NAMALWA (cell line): ENCODE results near the gene TSPAN18.

ENCODE experiments used
- DNase-seq: peaks from one replicate; pipeline ENCODE4 v3.0.0-alpha.2; 2015; ENCODE audit warnings: low spot score

TSPAN18 gene

GRCh38 chr11:44848203-44848962 lies 121.6 kb downstream of the TSPAN18 start:
- DNase-seq = no peak

DNA sequence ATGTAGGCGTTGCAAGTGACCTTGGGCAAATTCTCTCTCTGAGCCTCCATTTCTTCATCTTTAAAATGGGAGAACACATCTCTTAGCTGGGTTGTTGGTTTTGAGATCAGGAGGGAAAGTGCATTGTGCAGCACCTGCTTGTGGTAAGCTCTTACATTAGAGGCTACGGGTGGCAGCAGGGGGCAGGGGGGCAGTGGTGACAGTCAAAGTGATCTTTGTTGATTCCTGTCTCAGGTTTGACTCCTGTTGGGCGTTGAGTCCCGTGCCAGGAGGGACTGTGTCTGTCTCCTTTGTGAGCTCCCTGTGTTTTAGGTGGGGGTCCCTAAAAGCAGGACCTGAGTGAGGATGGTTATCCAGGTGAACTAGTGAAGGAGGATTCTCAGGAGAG lies 122.2 kb downstream of the TSPAN18 start:
- DNase-seq = no peak

- DNase-seq = no peak
Measured at GRCh38 chr11:44849424-44849823, 122.7 kb downstream of the TSPAN18 start.

DNA sequence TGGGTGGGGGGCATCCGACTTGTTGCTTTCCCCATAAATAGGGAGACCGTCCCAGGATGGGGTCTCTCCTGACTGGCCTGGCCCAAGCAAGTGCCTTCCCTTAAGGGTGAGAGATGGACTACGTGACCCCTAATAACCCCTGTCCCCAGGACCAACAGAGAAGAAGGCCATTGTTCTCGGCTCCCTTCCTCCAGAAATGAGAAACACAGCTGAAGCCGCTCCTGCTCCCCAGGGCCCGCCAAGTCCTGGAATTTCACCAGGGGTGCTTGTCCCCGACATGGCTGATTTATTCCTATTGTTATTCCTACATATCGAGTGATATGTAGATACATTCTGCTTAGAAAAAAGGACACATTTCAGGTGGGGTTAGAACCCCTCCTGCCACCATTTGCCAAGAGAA lies 123.2 kb downstream of the TSPAN18 start:
- DNase-seq = no peak

DNA sequence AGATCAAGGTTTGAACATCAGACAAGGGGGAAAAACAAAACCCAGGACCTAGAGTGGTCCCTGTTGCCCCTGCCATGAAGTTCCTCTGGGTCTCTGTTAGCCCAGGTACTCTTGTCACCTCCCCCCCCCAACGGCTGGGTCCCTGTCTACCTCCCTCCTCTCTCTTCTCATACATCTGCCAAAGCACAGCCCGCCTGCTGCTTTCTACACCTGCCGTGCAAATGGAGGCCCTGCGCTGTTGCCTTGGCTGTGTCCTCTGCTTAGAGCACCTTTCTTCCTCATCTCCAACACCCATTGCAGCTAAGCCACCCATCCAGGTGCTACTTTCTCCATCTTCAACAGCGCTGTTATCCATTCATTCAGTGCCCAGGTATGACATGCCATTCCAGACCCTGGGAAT lies 124.7 kb downstream of the TSPAN18 start:
- DNase-seq = no peak

DNA sequence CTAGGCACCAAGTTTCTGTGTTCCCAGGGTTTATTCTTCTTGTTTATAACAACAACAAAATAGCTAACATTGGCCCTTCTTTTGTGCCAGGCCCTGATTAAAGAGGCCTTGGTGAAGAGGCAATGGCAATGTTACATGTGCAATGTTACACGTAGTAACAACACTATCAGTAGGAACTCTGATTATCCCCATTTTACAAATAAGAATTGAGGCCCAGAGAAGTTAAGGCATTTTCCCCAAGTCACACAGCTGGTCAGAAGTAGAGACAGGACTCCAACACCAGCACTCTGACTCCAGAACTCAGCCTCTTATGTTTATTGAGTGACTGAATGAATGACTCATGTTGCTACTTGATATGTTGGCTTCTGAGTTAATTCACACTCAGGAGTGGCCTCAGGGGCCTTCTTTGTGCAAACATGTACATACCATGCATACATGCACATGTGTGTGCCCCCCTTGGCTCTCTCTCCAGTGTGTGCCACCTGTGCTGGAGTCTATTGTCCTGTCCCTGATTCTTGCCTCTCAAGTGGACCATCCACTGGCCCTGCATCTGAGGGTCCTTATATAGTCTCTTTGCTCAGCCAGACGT lies 125.5 kb downstream of the TSPAN18 start:
- no peak for DNase-seq

GRCh38 chr11:44852952-44853351 lies 126.2 kb downstream of the TSPAN18 start:
- DNase-seq = no peak

- DNase-seq = no peak
Measured at GRCh38 chr11:44853666-44854065, 126.9 kb downstream of the TSPAN18 start.

DNA sequence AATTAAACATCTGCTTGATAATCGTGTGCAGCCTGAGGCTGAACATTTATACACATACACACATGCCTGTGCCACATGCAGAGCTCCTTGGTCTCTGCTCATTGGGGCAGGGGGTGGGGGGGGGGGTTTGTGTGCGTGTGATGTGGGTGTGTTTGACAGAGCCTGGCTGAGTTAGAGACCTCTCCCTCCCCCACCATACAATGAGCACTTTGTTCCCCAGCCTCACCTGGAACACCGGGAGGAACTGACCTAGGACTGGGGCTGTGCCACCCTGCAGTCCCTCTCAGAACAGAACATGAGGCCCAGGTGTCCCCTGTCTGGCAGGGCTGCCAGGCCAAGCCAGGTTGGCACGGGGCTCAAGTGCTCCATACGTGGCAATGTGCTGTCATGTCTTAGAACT lies 127.3 kb downstream of the TSPAN18 start:
- DNase-seq = no peak

DNA sequence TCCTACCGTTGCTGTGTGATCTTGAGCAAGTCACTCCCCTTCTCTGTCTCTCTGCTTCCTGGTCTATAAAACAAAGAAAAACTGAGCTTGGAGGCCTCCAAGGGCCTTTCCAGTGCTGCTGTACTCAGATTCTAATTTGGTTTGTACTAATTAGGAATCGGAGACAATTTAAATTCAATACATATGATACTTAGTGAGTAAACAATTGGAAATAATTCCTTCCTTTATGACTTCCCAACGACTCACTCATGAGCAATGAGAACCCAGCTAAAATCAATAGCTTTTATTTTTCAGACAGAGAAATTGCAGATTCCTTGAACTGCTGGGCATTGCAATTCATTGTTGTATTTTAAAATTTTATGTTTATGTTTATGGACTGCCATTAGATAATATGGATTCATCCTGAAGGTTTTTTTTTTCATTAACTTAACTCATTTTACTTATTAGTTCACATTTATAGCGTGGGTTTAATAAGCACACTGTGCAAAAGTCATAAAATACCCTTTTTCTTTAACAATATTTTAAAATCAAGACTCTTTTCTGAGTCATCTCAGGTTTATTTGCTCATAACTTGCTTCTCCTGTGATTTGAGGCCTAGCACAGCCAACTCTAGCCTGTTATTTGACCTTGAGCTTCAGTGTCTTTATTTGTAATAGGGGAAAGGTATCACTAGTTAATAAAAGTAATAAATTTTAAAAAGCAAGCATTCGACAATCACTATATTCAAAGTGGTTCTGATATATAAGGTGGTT lies 128.2 kb downstream of the TSPAN18 start:
- no peak for DNase-seq

- no peak for DNase-seq
Measured at GRCh38 chr11:44855493-44855849, 128.7 kb downstream of the TSPAN18 start.

GRCh38 chr11:44857490-44858090 lies 130.8 kb downstream of the TSPAN18 start:
- DNase-seq = no peak

- DNase-seq = no peak
Measured at GRCh38 chr11:44858796-44859527, 132.2 kb downstream of the TSPAN18 start.

DNA sequence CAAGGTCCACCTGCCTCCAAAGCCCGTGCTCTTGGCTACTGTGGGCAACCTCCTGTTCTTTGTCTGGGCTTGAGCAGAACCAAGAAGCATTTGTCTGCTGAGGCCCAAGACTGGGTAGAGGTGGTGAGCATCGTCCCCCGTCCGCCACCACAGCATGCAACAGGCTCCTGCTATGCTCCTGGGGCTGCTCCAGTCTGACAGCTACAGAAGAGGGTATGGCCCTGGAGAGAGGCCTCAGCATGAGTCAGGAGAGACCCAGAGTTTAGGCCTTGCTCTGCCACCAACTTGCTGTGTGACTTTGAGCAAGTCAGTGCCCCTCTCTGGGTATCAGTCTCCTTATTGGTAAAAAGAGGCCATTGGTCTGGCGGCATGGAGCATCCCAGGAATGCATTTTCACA lies 132.8 kb downstream of the TSPAN18 start:
- DNase-seq = no peak

DNA sequence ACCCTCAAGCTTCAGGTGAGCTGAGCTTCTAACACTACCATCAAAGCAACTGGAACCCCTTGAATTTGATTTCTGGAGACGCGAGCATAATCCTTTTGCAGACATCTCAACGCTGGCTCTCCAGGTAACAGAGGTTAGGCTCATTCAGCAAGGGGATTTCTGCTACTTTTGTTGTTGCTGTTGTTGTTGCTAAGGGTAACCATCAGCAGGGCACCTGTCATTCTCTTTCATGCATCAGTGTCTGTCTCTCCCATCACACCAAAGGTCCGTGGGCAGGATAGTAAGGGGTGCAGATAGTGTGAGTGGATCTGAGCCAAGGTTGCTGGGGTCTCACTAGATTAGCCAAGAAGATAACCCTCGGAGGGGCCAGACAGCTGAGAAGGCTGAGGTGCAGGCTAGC lies 133.6 kb downstream of the TSPAN18 start:
- DNase-seq = no peak

- peak; percentile 7 for DNase-seq
Measured at GRCh38 chr11:44861849-44862557, 135.2 kb downstream of the TSPAN18 start.

GRCh38 chr11:44862558-44863101 lies 135.9 kb downstream of the TSPAN18 start:
- DNase-seq = no peak

- no peak for DNase-seq
Measured at GRCh38 chr11:44863231-44863630, 136.5 kb downstream of the TSPAN18 start.

- DNase-seq = no peak
Measured at GRCh38 chr11:44865866-44866272, 139.1 kb downstream of the TSPAN18 start.

DNA sequence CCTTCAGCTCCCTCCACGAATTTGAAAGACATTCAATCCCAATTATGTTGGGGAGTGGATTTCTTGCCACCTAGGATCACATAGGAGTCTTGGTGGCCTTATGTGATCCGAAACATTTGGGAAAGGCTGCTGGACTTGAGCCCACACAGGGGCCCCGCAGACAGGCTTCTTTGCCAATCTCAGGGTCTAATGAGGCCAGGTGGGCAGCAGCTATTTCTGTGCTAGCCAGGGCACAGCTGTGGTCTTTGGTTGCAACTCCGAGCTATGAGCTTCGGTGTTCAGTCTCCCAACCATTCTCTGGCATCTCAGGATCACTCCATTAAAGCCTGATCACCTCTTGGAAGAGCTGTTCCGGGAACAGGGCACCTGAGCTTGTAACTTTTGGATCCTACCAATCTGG lies 139.5 kb downstream of the TSPAN18 start:
- DNase-seq = no peak

GRCh38 chr11:44868021-44868420 lies 141.3 kb downstream of the TSPAN18 start:
- no peak for DNase-seq
